ENCODE measurements around the gene TMEM100.

- TF ChIP-seq CTCF (conservative IDR thresholded peaks at IDR 0.05; ENCODE audit: low read depth, low read length) (no peak), EZH2 (IDR thresholded peaks at IDR 0.05; ENCODE audit: low read length, unreplicated experiment) (no peak), EZH2phosphoT487 (IDR thresholded peaks at IDR 0.05; ENCODE audit: borderline replicate concordance, low read length) (no peak)
These were observed 49.8 kb downstream of the TMEM100 start for GRCh38 chr17:55672585-55673501.

Data from PC-3 (cell line).